ENCODE results near the gene TMEM63C.

The TMEM63C gene

GRCh38 chr14:77140359-77141213, 41.0 kb upstream of the TMEM63C start:
- H3K27me3 ChIP-seq, result peaks cover 18% of the 10 kb centered on the region
- H3K4me1 ChIP-seq, result peaks cover 2% of the 10 kb centered on the region; the same call in 1 of the 2 replicates
- no peak for TF ChIP-seq CTCF (IDR thresholded peaks at IDR 0.05; ENCODE audit: low read depth, low read length)
- no peaks in the 10 kb centered on the region for H3K9me3 ChIP-seq
- DNase-seq, result no peak
- no peaks in the 10 kb centered on the region for H3K36me3 ChIP-seq
- H3K4me3 ChIP-seq (ENCODE audit: low read depth, low read length), result peak overlapping the region; percentile 62

- Histone ChIP-seq H3K27me3 (peaks cover 18% of the 10 kb centered on the region), H3K4me1 (peaks cover 2% of the 10 kb centered on the region; the same call in 1 of the 2 replicates), H3K36me3 (no peaks in the 10 kb centered on the region), H3K9me3 (no peaks in the 10 kb centered on the region), H3K4me3 (ENCODE audit: low read depth, low read length) (peak within 1 kb of the TSS; percentile 62)
- TF ChIP-seq CTCF (IDR thresholded peaks at IDR 0.05; ENCODE audit: low read depth, low read length), result peak; percentile 40
- DNase-seq, result peak; percentile 84
These were observed 40.2 kb upstream of the TMEM63C start, which contains the start of gene ZDHHC22 for GRCh38 chr14:77141214-77142004. ZDHHC22 (minus strand) TSS chr14:77141791; CDS start chr14:77139738, 2,053 bp downstream.

GRCh38 chr14:77142005-77142800, 39.4 kb upstream of the TMEM63C start:
- Histone ChIP-seq H3K4me3 (ENCODE audit: low read depth, low read length) (peak overlapping the region; percentile 62), H3K27me3 (peaks cover 18% of the 10 kb centered on the region), H3K4me1 (peaks cover 2% of the 10 kb centered on the region; the same call in 1 of the 2 replicates), H3K36me3 (no peaks in the 10 kb centered on the region), H3K9me3 (no peaks in the 10 kb centered on the region)
- no peak for DNase-seq
- no peak for TF ChIP-seq CTCF (IDR thresholded peaks at IDR 0.05; ENCODE audit: low read depth, low read length)

- peaks cover 2% of the 10 kb centered on the region; the same call in 1 of the 2 replicates for H3K4me1 ChIP-seq
- H3K9me3 ChIP-seq, result no peaks in the 10 kb centered on the region
- TF ChIP-seq CTCF (IDR thresholded peaks at IDR 0.05; ENCODE audit: low read depth, low read length), result no peak
- no peaks in the 10 kb centered on the region for H3K36me3 ChIP-seq
- peaks cover 18% of the 10 kb centered on the region for H3K27me3 ChIP-seq
- peak; percentile 43 for DNase-seq
- no peak overlapping the region for H3K4me3 ChIP-seq (ENCODE audit: low read depth, low read length)
These were observed 38.5 kb upstream of the TMEM63C start for GRCh38 chr14:77143071-77143470.

GRCh38 chr14:77144412-77145115, 37.0 kb upstream of the TMEM63C start:
- Histone ChIP-seq H3K9me3 (no peaks in the 10 kb centered on the region), H3K36me3 (no peaks in the 10 kb centered on the region), H3K4me3 (ENCODE audit: low read depth, low read length) (no peak overlapping the region), H3K4me1 (peaks cover 2% of the 10 kb centered on the region; the same call in 1 of the 2 replicates), H3K27me3 (peaks cover 18% of the 10 kb centered on the region)
- no peak for TF ChIP-seq CTCF (IDR thresholded peaks at IDR 0.05; ENCODE audit: low read depth, low read length)
- DNase-seq, result no peak

Measured in BE2C (cell line).